K562 (cell line): ENCODE measurements around the gene RAB39B. TPM values are rescaled to one million over a fixed set of nuclear protein-coding genes. Genes with fewer than 3 reads are reported as not detected.
A peak's percentile ranks its signal among the peaks of the same experiment; 100 is the strongest.

Experiments
- ASH1L ChIP-seq: fragments of 450-650 bp; IDR thresholded peaks from 2 replicates; pipeline ENCODE4 v1.6.1; 2018; ENCODE audit warnings: borderline replicate concordance, mild to moderate bottlenecking, low read depth; ENCODE audit not compliant: partially characterized antibody
- ATF1 ChIP-seq, 2 experiments: fragments of 450-650 bp in 1 of 2; IDR thresholded peaks; 2 replicates each; pipeline ENCODE4 v1.6.1; 2016; ENCODE audit warnings: missing compliant biosample characterization in 1 of 2, missing genetic modification characterization in 1 of 2
- COPS2 ChIP-seq: fragments of 450-650 bp; conservative IDR thresholded peaks from 2 replicates; pipeline ENCODE4 v1.6.1; 2016; ENCODE audit warnings: mild to moderate bottlenecking, moderate library complexity
- ELF1 ChIP-seq: fragments of 200-800 bp; sonication (Bioruptor generic); IDR thresholded peaks from 2 replicates; pipeline ENCODE4 v1.6.1; 2016; ENCODE audit warnings: missing genetic modification characterization, missing compliant biosample characterization
- ETS1 ChIP-seq: conservative IDR thresholded peaks from 2 replicates; pipeline ENCODE4 v1.6.1; 2011; ENCODE audit warnings: low read depth, mild to moderate bottlenecking, low read length; ENCODE audit not compliant: control insufficient read depth
- MYC ChIP-seq, 2 experiments: fragments of 250-450 bp in 1 of 2; sonication (Bioruptor Pico) in 1 of 2; IDR thresholded peaks; 2 replicates each; pipeline versions ENCODE4 v1.5.1 to v1.6.1; 2012 to 2021; ENCODE audit warnings: low read depth in 2 of 2, borderline replicate concordance in 1 of 2, improper control_type of control experiment in 1 of 2, low read length in 1 of 2, mild to moderate bottlenecking in 1 of 2, moderate library complexity in 1 of 2
- NCOA1 ChIP-seq: fragments of 450-650 bp; IDR thresholded peaks from 2 replicates; pipeline ENCODE4 v1.6.1; 2016; ENCODE audit warnings: low read depth
- NFRKB ChIP-seq: fragments of 450-650 bp; IDR thresholded peaks from 2 replicates; pipeline ENCODE4 v1.6.1; 2016; ENCODE audit warnings: low read depth
- POLR2G ChIP-seq: fragments of 200-400 bp; formaldehyde crosslinking; IDR thresholded peaks from 2 replicates; pipeline ENCODE4 v1.6.1; 2017; ENCODE audit warnings: low read depth, mild to moderate bottlenecking, antibody characterized with exemption, low read length, moderate library complexity
- RBM34 ChIP-seq: fragments of 200-400 bp; formaldehyde crosslinking; IDR thresholded peaks from 2 replicates; pipeline ENCODE4 v1.6.1; 2018; ENCODE audit warnings: low read length, borderline replicate concordance; ENCODE audit not compliant: insufficient read depth
- TEAD2 ChIP-seq: fragments of 450-650 bp; IDR thresholded peaks from 2 replicates; pipeline ENCODE4 v1.6.1; 2016; ENCODE audit warnings: missing genetic modification characterization, control low read depth, missing compliant biosample characterization
- ZBTB17 ChIP-seq: fragments of 450-650 bp; formaldehyde crosslinking; IDR thresholded peaks from 2 replicates; pipeline ENCODE4 v1.4.0; 2020; ENCODE audit warnings: mild to moderate bottlenecking
- ZNF318 ChIP-seq, 2 experiments: fragments of 450-650 bp; IDR thresholded peaks; 2 replicates each; pipeline ENCODE4 v1.6.1; 2016; ENCODE audit warnings: mild to moderate bottlenecking in 2 of 2, borderline replicate concordance in 1 of 2, low read depth in 1 of 2, moderate library complexity in 1 of 2
- polyA plus RNA-seq, 8 experiments: library from polyadenylated mRNA; depleted of rRNA in 4 of 8; stranded (reverse) in 5 of 8; unstranded in 3 of 8; fragments of >200 nt; fragmentation: Nextera tagmentation in 2 of 8; fragmentation: Illumina TruSeq in 1 of 8; extraction: Ambion mirVana in 2 of 8; extraction: Trizol in 1 of 8; gene quantifications; 2 replicates each; pipeline versions ENCODE4 v1.2.1 to v1.2.3, GENCODE V29; 2011 to 2014; ENCODE audit warnings: inconsistent platforms in 1 of 8, missing spikeins in 1 of 8
- total RNA-seq, 7 experiments: library from RNA; depleted of rRNA in 6 of 7; stranded (reverse); fragments of >200 nt in 6 of 7; fragmentation: Illumina TruSeq in 2 of 7; extraction: Trizol in 2 of 7; gene quantifications; 2 replicates each; pipeline versions ENCODE4 v1.2.1 to v1.2.3, GENCODE V29; 2011 to 2021; ENCODE audit warnings: low replicate concordance in 1 of 7

Gene RAB39B
- total and polyA plus RNA-seq, 9 of the 15 experiments (the other 6 are each of a cell fraction or from before 2014, with no cell fraction given): 0.04 to 0.07 (median 0.04) TPM; not detected in 6

- no peak for TF ChIP-seq ATF1 (CRISPR knock-in tag; IDR thresholded peaks at IDR 0.05)
- TF ChIP-seq ATF1 (tag; IDR thresholded peaks at IDR 0.05): peak; percentile 46
- 0 out of 2 replicates have a peak, but pooled peaks have one; percentile 10 for TF ChIP-seq ETS1
- TF ChIP-seq ZNF318 (IDR thresholded peaks at IDR 0.05; ENCODE audit: borderline replicate concordance in 1 of 2, low read depth in 1 of 2): no peak
- no peak for TF ChIP-seq TEAD2 (tag)
- no peak for TF ChIP-seq ELF1 (tag)
- no peak for TF ChIP-seq NCOA1
- TF ChIP-seq ZBTB17 (CRISPR knock-in tag): no peak
- TF ChIP-seq RBM34: no peak
- peak; percentile 15; the same call in 1 of the 2 replicates for TF ChIP-seq MYC (IDR thresholded peaks at IDR 0.05; ENCODE audit: low read depth, low read length)
- TF ChIP-seq MYC (CRISPR knock-in tag; IDR thresholded peaks at IDR 0.05; ENCODE audit: borderline replicate concordance, low read depth): no peak
- TF ChIP-seq ASH1L: peak; percentile 92
- TF ChIP-seq NFRKB: peak; percentile 97
- peak; percentile 99 for TF ChIP-seq POLR2G
- no peak for TF ChIP-seq COPS2
Observed at GRCh38 chrX:155216179-155216939, 47.9 kb downstream of the RAB39B start, which contains the start of gene VBP1 (continued).
